ENCODE results near the gene ZDHHC14. TPM values are rescaled to one million over a fixed set of nuclear protein-coding genes. Genes with fewer than 3 reads are reported as not detected.
"Not testable (repeated sequence)": the region's sequence is repeated elsewhere in the genome, so short reads cannot be mapped to it uniquely, and the experiment has no call there.

ZDHHC14 gene
- total RNA-seq, 6 experiments from 2014 or later: 5.2 to 6.7 (median 6.0) TPM

DNA sequence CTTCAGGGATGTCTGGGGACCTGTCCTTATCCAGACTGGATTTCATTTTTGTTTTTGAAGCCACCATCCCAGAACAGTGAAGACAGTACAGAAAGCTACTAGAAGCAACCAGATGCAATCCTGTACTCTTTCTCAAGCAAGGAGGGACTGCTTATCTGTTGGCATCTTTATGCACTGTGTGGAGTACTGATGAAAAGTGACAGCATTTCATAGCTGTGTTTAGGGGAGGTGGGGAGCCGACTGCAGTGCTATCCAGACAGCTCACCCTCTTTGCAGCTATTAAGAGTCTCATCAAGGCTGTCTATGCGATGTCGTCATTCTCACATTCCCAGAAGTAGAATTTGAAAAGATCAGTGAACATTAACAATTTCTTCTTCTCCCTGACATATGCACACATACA lies 5.5 kb downstream of the ZDHHC14 start:
- peaks cover 17% of the 10 kb centered on the region for H3K9me3 Mint-ChIP-seq
- TF ChIP-seq, protein P1, sequence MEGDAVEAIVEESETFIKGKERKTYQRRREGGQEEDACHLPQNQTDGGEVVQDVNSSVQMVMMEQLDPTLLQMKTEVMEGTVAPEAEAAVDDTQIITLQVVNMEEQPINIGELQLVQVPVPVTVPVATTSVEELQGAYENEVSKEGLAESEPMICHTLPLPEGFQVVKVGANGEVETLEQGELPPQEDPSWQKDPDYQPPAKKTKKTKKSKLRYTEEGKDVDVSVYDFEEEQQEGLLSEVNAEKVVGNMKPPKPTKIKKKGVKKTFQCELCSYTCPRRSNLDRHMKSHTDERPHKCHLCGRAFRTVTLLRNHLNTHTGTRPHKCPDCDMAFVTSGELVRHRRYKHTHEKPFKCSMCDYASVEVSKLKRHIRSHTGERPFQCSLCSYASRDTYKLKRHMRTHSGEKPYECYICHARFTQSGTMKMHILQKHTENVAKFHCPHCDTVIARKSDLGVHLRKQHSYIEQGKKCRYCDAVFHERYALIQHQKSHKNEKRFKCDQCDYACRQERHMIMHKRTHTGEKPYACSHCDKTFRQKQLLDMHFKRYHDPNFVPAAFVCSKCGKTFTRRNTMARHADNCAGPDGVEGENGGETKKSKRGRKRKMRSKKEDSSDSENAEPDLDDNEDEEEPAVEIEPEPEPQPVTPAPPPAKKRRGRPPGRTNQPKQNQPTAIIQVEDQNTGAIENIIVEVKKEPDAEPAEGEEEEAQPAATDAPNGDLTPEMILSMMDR (IDR thresholded peaks at IDR 0.05): no peak
- no peak overlapping the region for H3K4me3 Mint-ChIP-seq
- H3K4me1 Mint-ChIP-seq (ENCODE audit: low read depth): peaks cover 14% of the 10 kb centered on the region
- H3K27me3 Mint-ChIP-seq (ENCODE audit: insufficient read depth): no peaks in the 10 kb centered on the region
- H3K27ac Mint-ChIP-seq: no peak overlapping the region
- DNase-seq: no peak
- H3K36me3 Mint-ChIP-seq (ENCODE audit: low read depth): peaks cover 26% of the 10 kb centered on the region

DNA sequence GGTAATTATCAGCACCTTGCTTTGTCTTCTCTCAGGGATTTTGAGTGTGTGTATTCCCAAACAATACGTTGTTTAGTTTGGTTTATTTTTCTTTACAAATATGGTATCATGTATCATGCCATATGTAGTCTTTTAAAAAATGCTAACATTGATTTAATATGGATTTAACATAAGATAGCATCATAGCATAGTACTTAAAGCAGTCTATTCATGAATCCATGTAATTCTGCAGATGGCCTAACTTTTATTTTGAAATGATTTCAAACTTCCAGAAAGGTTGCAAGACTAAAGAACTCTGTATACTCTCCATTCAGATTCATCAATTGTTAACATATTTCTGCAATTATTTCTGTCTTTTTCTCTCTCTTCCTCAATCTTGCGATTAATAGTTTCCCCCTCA lies 7.9 kb downstream of the ZDHHC14 start:
- no peak for DNase-seq
- no peaks in the 10 kb centered on the region for H3K4me1 Mint-ChIP-seq (ENCODE audit: low read depth)
- peaks cover 19% of the 10 kb centered on the region for H3K9me3 Mint-ChIP-seq
- peaks cover 30% of the 10 kb centered on the region for H3K36me3 Mint-ChIP-seq (ENCODE audit: low read depth)
- H3K27me3 Mint-ChIP-seq (ENCODE audit: insufficient read depth): no peaks in the 10 kb centered on the region
- H3K4me3 Mint-ChIP-seq: no peak overlapping the region
- no peak overlapping the region for H3K27ac Mint-ChIP-seq
- TF ChIP-seq, protein P1 (IDR thresholded peaks at IDR 0.05): no peak

DNA sequence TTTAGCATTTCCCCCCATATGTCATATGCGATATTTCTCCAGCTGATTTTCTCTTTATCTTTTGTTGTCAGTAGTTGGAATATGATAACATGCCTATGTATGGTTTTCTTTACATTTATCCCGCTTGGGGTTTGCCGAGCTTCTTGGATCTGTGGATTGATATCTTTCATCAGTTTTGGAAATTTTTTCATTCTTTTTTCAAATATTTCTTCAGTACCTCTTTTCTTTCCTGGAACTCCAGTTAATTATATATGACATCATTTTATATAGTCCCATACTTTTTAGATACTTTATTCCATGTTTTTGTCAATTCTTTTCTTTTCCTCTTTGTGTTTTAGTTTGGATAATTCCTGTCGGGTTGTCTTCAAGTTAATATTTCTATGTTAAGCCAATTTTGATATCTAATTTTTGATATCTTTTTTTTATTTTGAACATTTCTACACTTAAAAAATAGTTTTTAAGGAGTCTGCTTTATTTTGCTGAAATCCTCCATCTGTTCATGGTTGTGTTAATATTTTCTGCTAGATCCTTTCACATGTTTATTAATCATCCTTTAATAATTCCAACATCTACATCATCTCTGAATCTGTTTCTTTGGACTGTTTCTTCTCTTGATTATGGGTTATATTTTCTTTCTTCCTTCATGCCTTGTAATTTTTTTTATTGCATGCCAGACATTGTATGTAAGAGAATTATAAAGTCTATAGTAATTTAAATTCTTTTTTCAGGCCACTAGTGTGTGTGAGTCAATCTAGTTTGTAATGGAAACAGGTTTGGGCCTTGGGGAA lies 9.5 kb downstream of the ZDHHC14 start:
- TF ChIP-seq, protein P1 (IDR thresholded peaks at IDR 0.05): no peak
- DNase-seq: no peak
- Mint-ChIP-seq H3K27me3 (ENCODE audit: insufficient read depth) (no peaks in the 10 kb centered on the region), H3K4me1 (ENCODE audit: low read depth) (no peaks in the 10 kb centered on the region), H3K4me3 (no peak overlapping the region), H3K9me3 (peaks cover 19% of the 10 kb centered on the region), H3K27ac (no peak overlapping the region), H3K36me3 (ENCODE audit: low read depth) (peaks cover 30% of the 10 kb centered on the region)

DNA sequence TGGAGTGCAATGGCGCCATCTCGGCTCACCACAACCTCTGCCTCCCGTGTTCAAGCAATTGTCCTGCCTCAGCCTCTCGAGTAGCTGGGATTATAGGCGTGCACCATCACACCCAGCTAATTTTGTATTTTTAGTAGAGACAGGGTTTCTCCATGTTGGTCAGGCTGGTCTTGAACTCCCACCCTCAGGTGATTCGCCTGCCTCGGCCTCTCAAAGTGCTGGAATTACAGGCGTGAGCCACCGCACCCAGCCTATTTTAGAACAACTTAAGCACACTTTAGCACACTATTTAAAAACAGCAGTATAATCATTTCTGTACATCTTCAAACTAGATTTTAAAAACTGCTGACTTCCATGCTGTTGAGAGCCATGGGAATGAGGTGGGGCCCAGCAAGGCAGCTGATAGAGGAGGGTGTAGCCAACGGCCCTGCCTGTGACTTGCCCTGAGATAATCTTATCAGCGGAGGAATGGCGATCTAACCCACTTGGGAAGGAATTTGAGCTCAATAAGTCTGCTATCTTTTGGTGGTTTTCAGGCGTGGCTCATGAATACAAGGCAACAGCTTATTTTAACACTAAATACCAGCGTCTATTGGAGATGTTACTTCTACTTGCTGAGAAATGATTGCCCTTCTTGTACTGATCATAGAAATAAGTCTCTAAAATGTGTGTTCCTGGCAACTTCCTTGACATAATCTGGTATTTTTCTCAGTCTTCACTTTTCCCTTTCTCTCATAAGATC lies 12.1 kb downstream of the ZDHHC14 start:
- Mint-ChIP-seq H3K36me3 (ENCODE audit: low read depth) (peaks cover 30% of the 10 kb centered on the region), H3K9me3 (peaks cover 19% of the 10 kb centered on the region), H3K27me3 (ENCODE audit: insufficient read depth) (no peaks in the 10 kb centered on the region), H3K27ac (no peak overlapping the region), H3K4me1 (ENCODE audit: low read depth) (no peaks in the 10 kb centered on the region), H3K4me3 (no peak overlapping the region)
- DNase-seq: no peak
- TF ChIP-seq, protein P1 (IDR thresholded peaks at IDR 0.05): no peak

DNA sequence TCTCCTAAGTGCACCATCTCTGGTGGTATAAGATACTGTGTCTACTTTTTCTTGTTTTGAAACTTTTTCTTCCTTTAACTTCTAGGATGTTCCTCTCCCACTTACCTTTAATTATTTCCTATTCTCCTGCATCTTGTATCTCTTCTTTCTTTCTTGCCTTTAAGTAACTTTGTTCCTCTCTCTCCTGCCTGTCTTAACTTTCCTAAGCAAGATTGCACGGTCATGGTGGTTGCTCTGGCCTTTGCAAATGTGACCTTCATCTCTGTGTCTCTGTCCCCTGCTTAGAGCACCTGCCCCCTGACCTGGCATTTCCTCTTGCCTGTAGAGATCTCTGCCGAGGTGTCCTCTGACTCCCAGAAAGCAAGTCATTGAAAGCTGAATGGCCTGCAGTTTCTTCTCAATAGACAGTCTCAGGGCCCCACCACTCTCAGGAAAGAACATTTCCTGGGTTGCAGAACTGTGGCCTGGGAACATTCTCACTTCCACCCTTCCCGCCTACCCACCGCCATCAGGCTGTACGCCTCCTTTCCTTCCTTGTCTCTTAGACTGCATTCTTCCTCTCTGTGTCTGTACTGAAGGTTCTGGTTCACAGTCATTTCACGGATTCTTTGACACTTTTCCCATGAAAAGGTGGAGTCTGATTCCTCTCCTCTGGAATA lies 12.8 kb downstream of the ZDHHC14 start:
- peaks cover 19% of the 10 kb centered on the region for H3K9me3 Mint-ChIP-seq
- no peak overlapping the region for H3K27ac Mint-ChIP-seq
- H3K4me3 Mint-ChIP-seq: no peak overlapping the region
- peaks cover 27% of the 10 kb centered on the region for H3K36me3 Mint-ChIP-seq (ENCODE audit: low read depth)
- no peaks in the 10 kb centered on the region for H3K27me3 Mint-ChIP-seq (ENCODE audit: insufficient read depth)
- H3K4me1 Mint-ChIP-seq (ENCODE audit: low read depth): no peaks in the 10 kb centered on the region
- TF ChIP-seq, protein P1 (IDR thresholded peaks at IDR 0.05): no peak
- DNase-seq: no peak

DNA sequence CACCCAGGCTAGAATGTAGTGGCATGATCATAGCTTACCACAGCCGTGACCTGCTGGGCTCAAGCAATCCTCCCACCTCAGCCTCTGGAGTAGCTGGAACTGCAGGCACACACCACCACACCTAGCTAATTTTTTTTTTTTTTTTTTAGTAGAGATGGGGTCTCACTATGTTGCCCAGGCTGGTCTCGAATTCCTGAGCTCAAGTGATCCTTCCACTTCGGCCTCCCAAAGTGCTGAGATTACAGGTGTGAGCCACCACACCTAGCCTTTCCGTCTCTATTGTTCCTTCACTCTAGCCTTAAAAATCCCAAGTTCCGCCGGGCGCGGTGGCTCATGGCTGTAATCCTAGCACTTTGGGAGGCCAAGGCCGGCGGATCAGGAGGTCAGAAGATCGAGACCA lies 14.2 kb downstream of the ZDHHC14 start:
- not testable (repeated sequence) for H3K27me3 Mint-ChIP-seq (ENCODE audit: insufficient read depth)

More for the DNA sequence above, 14.2 kb downstream of the ZDHHC14 start:
- DNase-seq; H3K27ac Mint-ChIP-seq; H3K4me3 Mint-ChIP-seq; H3K4me1 Mint-ChIP-seq (ENCODE audit: low read depth): not testable (repeated sequence)
- H3K36me3 Mint-ChIP-seq (ENCODE audit: low read depth): peaks cover 16% of the 10 kb centered on the region
- peaks cover 15% of the 10 kb centered on the region for H3K9me3 Mint-ChIP-seq

Measured in HFFc6 (cell line).